Caco-2 (cell line): Measurements from ENCODE around the gene DUSP5. TPM values are rescaled to one million over a fixed set of nuclear protein-coding genes. Genes with fewer than 3 reads are reported as not detected.

ENCODE experiments used
- BruUV-seq: library from RNA; stranded (reverse); fragments of 400-500 nt; replicated peaks from 2 replicates; lab custom pipeline; 2021; lab: Mats Ljungman, UMichigan
- CTCF ChIA-PET: fragments of 300-600 bp; sonication (Branson Sonifier 250); formaldehyde crosslinking; loops from one replicate; lab custom pipeline; 2022; ENCODE audit warnings: antibody characterized with exemption; lab: Charles Lee
- POLR2A ChIA-PET: fragments of 300-600 bp; sonication (Branson Sonifier 250); formaldehyde crosslinking; loops from one replicate; lab custom pipeline; 2022; ENCODE audit warnings: antibody characterized with exemption; lab: Charles Lee
- DNase-seq, 2 experiments: peaks; one replicate each; pipeline versions ENCODE4 v3.0.0 to v3.0.0-alpha.2; 2020 to 2022
- H3K27me3 ChIP-seq: replicated peaks from 2 replicates; pipeline ENCODE4 v1.6.0; 2011; ENCODE audit warnings: low read length; ENCODE audit not compliant: control insufficient read depth, insufficient read depth
- H3K36me3 ChIP-seq: 2 replicates; pipeline ENCODE4 v1.5.1; 2011; ENCODE audit warnings: low read length; ENCODE audit not compliant: control insufficient read depth, insufficient read depth
- H3K4me1 ChIP-seq: fragments of 250-450 bp; sonication (Bioruptor Pico); 2 replicates; pipeline ENCODE4 v1.5.1; 2020; ENCODE audit warnings: mild to moderate bottlenecking
- H3K4me3 ChIP-seq: 2 replicates; pipeline ENCODE4 v1.5.1; 2011; ENCODE audit warnings: low read depth, mild to moderate bottlenecking, control low read depth, low read length
- H3K9me3 ChIP-seq: fragments of 250-450 bp; sonication (Bioruptor Pico); 2 replicates; pipeline ENCODE4 v1.5.1; 2020; ENCODE audit warnings: mild to moderate bottlenecking, moderate library complexity
- H3K27ac Mint-ChIP-seq: one replicate; pipeline ENCODE4 v1.8.0; 2022; ENCODE audit warnings: mixed read lengths; ENCODE audit not compliant: unreplicated experiment
- H3K27me3 Mint-ChIP-seq: one replicate; pipeline ENCODE4 v1.8.0; 2022; ENCODE audit warnings: mixed read lengths; ENCODE audit not compliant: insufficient read depth, unreplicated experiment
- H3K36me3 Mint-ChIP-seq: one replicate; pipeline ENCODE4 v1.8.0; 2022; ENCODE audit warnings: mild to moderate bottlenecking, mixed read lengths; ENCODE audit not compliant: insufficient read depth, unreplicated experiment
- H3K4me1 Mint-ChIP-seq: one replicate; pipeline ENCODE4 v1.8.0; 2022; ENCODE audit warnings: low read depth, mixed read lengths; ENCODE audit not compliant: unreplicated experiment
- H3K4me3 Mint-ChIP-seq: one replicate; pipeline ENCODE4 v1.8.0; 2022; ENCODE audit warnings: mild to moderate bottlenecking, moderate library complexity, mixed read lengths; ENCODE audit not compliant: unreplicated experiment
- H3K9me3 Mint-ChIP-seq: one replicate; pipeline ENCODE4 v1.8.0; 2022; ENCODE audit warnings: mixed read lengths; ENCODE audit not compliant: unreplicated experiment
- intact Hi-C: fragments of 100-400 bp; cut with micrococcal nuclease; formaldehyde crosslinking; loops from one replicate; pipeline ENCODE4 v1.10.0; 2022; ENCODE audit not compliant: unreplicated experiment
- total RNA-seq: library from RNA; stranded (reverse); gene quantifications from 2 replicates; pipeline ENCODE4 v1.2.3, GENCODE V29; 2022
- TF ChIP-seq, protein P1 (sequence below), 2 experiments: fragments of 200-600 bp in 1 of 2; IDR thresholded peaks; 1 replicate in 1 of 2; 2 replicates in 1 of 2; pipeline versions ENCODE4 v1.5.1 to v1.8.0; 2011 to 2022; ENCODE audit warnings: antibody characterized with exemption in 1 of 2, control low read depth in 1 of 2, inconsistent platforms in 1 of 2, low read depth in 1 of 2, low read length in 1 of 2, mild to moderate bottlenecking in 1 of 2, moderate library complexity in 1 of 2; ENCODE audit not compliant: insufficient read depth in 1 of 2, severe bottlenecking in 1 of 2, unreplicated experiment in 1 of 2

Gene DUSP5
- total RNA-seq, 1 experiment from 2014 or later, result 15.0 TPM

DNA sequence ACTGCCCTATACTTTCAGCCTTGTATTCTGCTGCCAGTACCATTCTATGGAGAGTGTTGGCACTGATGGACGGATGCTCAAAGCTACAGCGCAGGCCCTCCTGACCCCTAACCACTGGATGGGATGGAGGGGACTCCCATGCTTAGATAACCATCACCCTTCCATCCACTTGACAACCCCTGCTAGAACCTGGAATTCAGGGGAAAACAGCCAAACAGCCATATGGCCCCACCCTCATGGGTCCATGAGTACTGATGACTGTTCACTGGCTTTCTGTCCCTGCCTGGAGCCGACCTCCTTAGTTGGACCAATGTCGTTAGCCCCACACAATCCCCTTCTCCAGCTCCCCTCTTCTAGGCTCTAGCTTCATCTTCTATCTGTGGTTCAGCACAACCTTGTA, 16.2 kb downstream of the DUSP5 start:
- Histone ChIP-seq H3K27me3 (no peaks in the 10 kb centered on the region), H3K4me1 (peaks cover 22% of the 10 kb centered on the region), H3K36me3 (no peaks in the 10 kb centered on the region), H3K9me3 (no peaks in the 10 kb centered on the region), H3K4me3 (no peak overlapping the region)
- DNase-seq, result no peak
- peaks cover 24% of the 10 kb centered on the region for H3K36me3 Mint-ChIP-seq
- H3K4me3 Mint-ChIP-seq, result no peak overlapping the region
- no peaks in the 10 kb centered on the region for H3K27me3 Mint-ChIP-seq
- ChIA-PET POLR2A (no interaction called here), CTCF (no interaction called here)
- no peak overlapping the region for H3K27ac Mint-ChIP-seq
- TF ChIP-seq, protein P1, sequence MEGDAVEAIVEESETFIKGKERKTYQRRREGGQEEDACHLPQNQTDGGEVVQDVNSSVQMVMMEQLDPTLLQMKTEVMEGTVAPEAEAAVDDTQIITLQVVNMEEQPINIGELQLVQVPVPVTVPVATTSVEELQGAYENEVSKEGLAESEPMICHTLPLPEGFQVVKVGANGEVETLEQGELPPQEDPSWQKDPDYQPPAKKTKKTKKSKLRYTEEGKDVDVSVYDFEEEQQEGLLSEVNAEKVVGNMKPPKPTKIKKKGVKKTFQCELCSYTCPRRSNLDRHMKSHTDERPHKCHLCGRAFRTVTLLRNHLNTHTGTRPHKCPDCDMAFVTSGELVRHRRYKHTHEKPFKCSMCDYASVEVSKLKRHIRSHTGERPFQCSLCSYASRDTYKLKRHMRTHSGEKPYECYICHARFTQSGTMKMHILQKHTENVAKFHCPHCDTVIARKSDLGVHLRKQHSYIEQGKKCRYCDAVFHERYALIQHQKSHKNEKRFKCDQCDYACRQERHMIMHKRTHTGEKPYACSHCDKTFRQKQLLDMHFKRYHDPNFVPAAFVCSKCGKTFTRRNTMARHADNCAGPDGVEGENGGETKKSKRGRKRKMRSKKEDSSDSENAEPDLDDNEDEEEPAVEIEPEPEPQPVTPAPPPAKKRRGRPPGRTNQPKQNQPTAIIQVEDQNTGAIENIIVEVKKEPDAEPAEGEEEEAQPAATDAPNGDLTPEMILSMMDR (IDR thresholded peaks at IDR 0.05; ENCODE audit: insufficient read depth in 1 of 2, low read depth in 1 of 2, low read length in 1 of 2, severe bottlenecking in 1 of 2, unreplicated experiment in 1 of 2), result no peak
- H3K9me3 Mint-ChIP-seq, result no peaks in the 10 kb centered on the region
- BruUV-seq, result no TSS peak
- intact Hi-C loops, result no loop called here
- H3K4me1 Mint-ChIP-seq, result no peaks in the 10 kb centered on the region

DNA sequence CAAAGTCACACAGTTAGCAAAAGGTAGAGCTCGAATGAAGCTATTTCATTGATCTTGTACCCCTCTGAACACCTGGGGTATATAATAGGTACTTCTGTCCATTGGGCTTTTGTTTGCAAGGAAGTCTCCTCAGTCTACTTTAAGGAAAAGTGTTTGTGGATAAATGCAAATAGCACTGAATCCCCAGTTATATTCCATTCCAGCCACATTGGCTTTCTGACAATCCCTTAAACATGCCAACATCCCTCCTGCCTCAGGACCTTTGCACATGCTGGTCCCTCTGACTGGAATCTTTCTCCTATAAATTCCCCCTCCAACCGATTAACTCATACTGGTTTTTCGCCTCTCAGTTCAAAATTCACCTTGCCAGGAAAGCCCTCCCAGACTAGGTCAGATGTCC, 17.1 kb downstream of the DUSP5 start:
- Histone ChIP-seq H3K36me3 (no peaks in the 10 kb centered on the region), H3K4me3 (no peak overlapping the region), H3K4me1 (peaks cover 22% of the 10 kb centered on the region), H3K27me3 (no peaks in the 10 kb centered on the region), H3K9me3 (no peaks in the 10 kb centered on the region)
- Mint-ChIP-seq H3K4me1 (no peaks in the 10 kb centered on the region), H3K27ac (no peak overlapping the region), H3K27me3 (no peaks in the 10 kb centered on the region), H3K36me3 (peaks cover 15% of the 10 kb centered on the region), H3K4me3 (no peak overlapping the region), H3K9me3 (no peaks in the 10 kb centered on the region)
- no peak for DNase-seq
- CTCF ChIA-PET, result no interaction called here
- TF ChIP-seq, protein P1 (IDR thresholded peaks at IDR 0.05; ENCODE audit: insufficient read depth in 1 of 2, low read depth in 1 of 2, low read length in 1 of 2, severe bottlenecking in 1 of 2, unreplicated experiment in 1 of 2), result no peak
- intact Hi-C loops, result no loop called here
- POLR2A ChIA-PET, result no interaction called here
- BruUV-seq, result no TSS peak

DNA sequence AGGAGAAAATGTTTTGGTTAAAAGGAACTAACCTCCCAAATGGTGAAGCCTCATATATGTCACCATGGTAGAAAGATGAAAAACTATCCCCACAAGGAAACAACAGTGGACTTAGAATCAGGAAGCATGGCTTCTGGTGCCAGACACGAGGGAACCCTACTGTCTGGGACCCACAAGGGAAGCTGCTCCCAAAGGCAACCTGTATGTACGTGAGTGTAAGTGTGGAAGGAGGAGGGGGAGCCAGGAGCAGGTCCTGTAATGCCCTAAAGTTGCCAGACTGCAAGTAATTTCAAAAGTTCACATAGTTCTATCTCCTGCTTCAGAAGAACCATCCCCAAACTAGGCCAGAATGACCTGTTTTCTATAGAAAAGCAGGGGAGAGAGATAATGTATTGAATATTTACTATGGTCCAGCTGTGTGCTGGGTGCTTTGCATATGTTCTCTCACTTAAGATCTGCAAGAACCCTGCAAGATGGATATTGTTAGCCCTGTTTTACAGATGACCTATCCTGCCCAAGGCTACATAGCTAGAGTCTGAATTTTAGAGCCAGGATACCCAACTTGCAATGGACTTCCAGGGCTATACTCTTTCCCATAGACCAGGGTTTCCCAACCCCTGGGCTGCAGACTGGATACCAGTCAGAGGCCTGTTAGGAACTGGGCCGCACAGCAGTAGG, 19.2 kb downstream of the DUSP5 start:
- Mint-ChIP-seq H3K27me3 (no peaks in the 10 kb centered on the region), H3K4me3 (no peak overlapping the region), H3K36me3 (peaks cover 3% of the 10 kb centered on the region), H3K4me1 (peaks cover 3% of the 10 kb centered on the region), H3K27ac (no peak overlapping the region), H3K9me3 (no peaks in the 10 kb centered on the region)
- H3K4me1 ChIP-seq, result peaks cover 13% of the 10 kb centered on the region
- no peak overlapping the region for H3K4me3 ChIP-seq
- POLR2A ChIA-PET, result no interaction called here
- H3K27me3 ChIP-seq, result no peaks in the 10 kb centered on the region
- H3K36me3 ChIP-seq, result no peaks in the 10 kb centered on the region
- H3K9me3 ChIP-seq, result no peaks in the 10 kb centered on the region
- DNase-seq, result no peak
- intact Hi-C loops, result no loop called here
- BruUV-seq, result no TSS peak
- TF ChIP-seq, protein P1 (IDR thresholded peaks at IDR 0.05; ENCODE audit: insufficient read depth in 1 of 2, low read depth in 1 of 2, low read length in 1 of 2, severe bottlenecking in 1 of 2, unreplicated experiment in 1 of 2), result no peak
- CTCF ChIA-PET, result no interaction called here
